Measurements from ENCODE around the gene FGF21. TPM values are rescaled to one million over a fixed set of nuclear protein-coding genes. Genes with fewer than 3 reads are reported as not detected.

FGF21 gene
- total RNA-seq, 4 donors from 2014 or later = not detected

- H3K36me3 ChIP-seq = peaks cover 0 to 37% of the 10 kb centered on the region in 2 donors
Measured at GRCh38 chr19:48795055-48795684, 39.8 kb downstream of the FGF21 start.

GRCh38 chr19:48795685-48796070 lies 40.4 kb downstream of the FGF21 start:
- ATAC-seq = peak; percentile 75
- Histone ChIP-seq H3K4me1 (peaks cover 0 to 24% (median 14%) of the 10 kb centered on the region in 3 donors), H3K27ac (peak overlapping the region; percentile 69 to 92 (median 86)), H3K36me3 (peaks cover 0 to 42% of the 10 kb centered on the region in 2 donors), H3K9me3 (no peaks in the 10 kb centered on the region), H3K27me3 (no peaks in the 10 kb centered on the region), H3K4me3 (no peak overlapping the region)
- 0% methylated on average over 1 of the region's 2 CpGs; no CpG with 5 or more reads in 1 of the 2 donors for WGBS, 2 donors (ENCODE audit: low coverage in 1 of 2)
- TF ChIP-seq POLR2A (IDR thresholded peaks at IDR 0.05) (no peak), EP300 (IDR thresholded peaks at IDR 0.05) (no peak), POLR2AphosphoS5 (IDR thresholded peaks at IDR 0.05) (no peak), CTCF (IDR thresholded peaks at IDR 0.05) (no peak)

More at GRCh38 chr19:48795055-48795684, 39.8 kb downstream of the FGF21 start:
- Histone ChIP-seq H3K27me3 (no peaks in the 10 kb centered on the region), H3K27ac (peak overlapping the region; percentile 69 to 92 (median 86)), H3K4me1 (peaks cover 0 to 24% (median 14%) of the 10 kb centered on the region in 3 donors), H3K4me3 (peak overlapping the region; percentile 7 to 49), H3K9me3 (no peaks in the 10 kb centered on the region)
- 0 to 3% methylated on average over 7 to 17 of the region's 38 CpGs for WGBS, 2 donors (ENCODE audit: low coverage in 1 of 2)
- ATAC-seq = peak; percentile 96
- TF ChIP-seq EP300 (IDR thresholded peaks at IDR 0.05) (no peak), CTCF (IDR thresholded peaks at IDR 0.05) (peak in 3 of 4 experiments; percentile 93 to 97 (median 96)), POLR2A (IDR thresholded peaks at IDR 0.05) (no peak), POLR2AphosphoS5 (IDR thresholded peaks at IDR 0.05) (peak; percentile 68)

- H3K4me3 ChIP-seq = no peak overlapping the region
- H3K27ac ChIP-seq = peak overlapping the region; percentile 69 to 92 (median 86)
- TF ChIP-seq POLR2A (IDR thresholded peaks at IDR 0.05) (no peak), POLR2AphosphoS5 (IDR thresholded peaks at IDR 0.05) (no peak), EP300 (IDR thresholded peaks at IDR 0.05) (no peak), CTCF (IDR thresholded peaks at IDR 0.05) (no peak)
- H3K4me1 ChIP-seq = peaks cover 0 to 24% (median 14%) of the 10 kb centered on the region in 3 donors
- peaks cover 0 to 46% of the 10 kb centered on the region in 2 donors for H3K36me3 ChIP-seq
- no peak for ATAC-seq
- WGBS, 2 donors (ENCODE audit: low coverage in 1 of 2) = 80 to 83% methylated on average over 1 to 4 of the region's 20 CpGs
- no peaks in the 10 kb centered on the region for H3K27me3 ChIP-seq
- H3K9me3 ChIP-seq = no peaks in the 10 kb centered on the region
Measured at GRCh38 chr19:48796298-48797083, 41.2 kb downstream of the FGF21 start.

- TF ChIP-seq POLR2A (IDR thresholded peaks at IDR 0.05) = no peak
- no peak for TF ChIP-seq CTCF (IDR thresholded peaks at IDR 0.05)
- Histone ChIP-seq H3K4me1 (peaks cover 0 to 24% (median 14%) of the 10 kb centered on the region in 3 donors), H3K27ac (peak overlapping the region in 3 of 4 donors; percentile 85 to 92 (median 88)), H3K9me3 (no peaks in the 10 kb centered on the region), H3K27me3 (no peaks in the 10 kb centered on the region), H3K36me3 (peaks cover 0 to 46% of the 10 kb centered on the region in 2 donors), H3K4me3 (no peak overlapping the region)
- ATAC-seq = no peak
- WGBS, 2 donors (ENCODE audit: low coverage in 1 of 2) = 93 to 100% methylated on average over 3 to 4 of the region's 7 CpGs
Measured at GRCh38 chr19:48797103-48797502, 41.8 kb downstream of the FGF21 start.

Measured in gastroesophageal sphincter (tissue), 4 donors.